A549 treated with Hydrocortisone at 1 μM for 4 hours (cell line): ENCODE data around the gene RGPD3. TPM values are rescaled to one million over a fixed set of nuclear protein-coding genes. Genes with fewer than 3 reads are reported as not detected.

Source experiments
- total RNA-seq: library from RNA; stranded (reverse); fragments of 200-300 nt; extraction: Qiagen RNA extraction; gene quantifications from 5 replicates; pipeline ENCODE4 v1.2.3, GENCODE V29; 2022

The RGPD3 gene
- 0.06 to 0.23 TPM (median 0.17 TPM) in 5 replicates for total RNA-seq

GRCh38 chr2:106468107-106468506 lies at the start of gene RGPD3:
Gene RGPD3, minus strand, starts transcription at chr2:106468413. Its CDS starts 125 bp downstream, at chr2:106468288.

GRCh38 chr2:106486551-106487385 lies 18.6 kb upstream of the RGPD3 start, which contains the start of gene CD8B2:
Gene CD8B2, plus strand, starts transcription at chr2:106487364. Its CDS starts 63 bp downstream, at chr2:106487427.

Other genes starting within 250 kb of the RGPD3 start
- gene CD8B2, start 19.0 kb upstream of the RGPD3 start, total RNA-seq = not detected in 5 replicates